ENCODE measurements around the gene FBXO45. TPM values are rescaled to one million over a fixed set of nuclear protein-coding genes. Genes with fewer than 3 reads are reported as not detected.
A peak's percentile ranks its signal among the peaks of the same experiment; 100 is the strongest.

The FBXO45 gene
- total RNA-seq, 1 donor = 14.0 TPM

DNA sequence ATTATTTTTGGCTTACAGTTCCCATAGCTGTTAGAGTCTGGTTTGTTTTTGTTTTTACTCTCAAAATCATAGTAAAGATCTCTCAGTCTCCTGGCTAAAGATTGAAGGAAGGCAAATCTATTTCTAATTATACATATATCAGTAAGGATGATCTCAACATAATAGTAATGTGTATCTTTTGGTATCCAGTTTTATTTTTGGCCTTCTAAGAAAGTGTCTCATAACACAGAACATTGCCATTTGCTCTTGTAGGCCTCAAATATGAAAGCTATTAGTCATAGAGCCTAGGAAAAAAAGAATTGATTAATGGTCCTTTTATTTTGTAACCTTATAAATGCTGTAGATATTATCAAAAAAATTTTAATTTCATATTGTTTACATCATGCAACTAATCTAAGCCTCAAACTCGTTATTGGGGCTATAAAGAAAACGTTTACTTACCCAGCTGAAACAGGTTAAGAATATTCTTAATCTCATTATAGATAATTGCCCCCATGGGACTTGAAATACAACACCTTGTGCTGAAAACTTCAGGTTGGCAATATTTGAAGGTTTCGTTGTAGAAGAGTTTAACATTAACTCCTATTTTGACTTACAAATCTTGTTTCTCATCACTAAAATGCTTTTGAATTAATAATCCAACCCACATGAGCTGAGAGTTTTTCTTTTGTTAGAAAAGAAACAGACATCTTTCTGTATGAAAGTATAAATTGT, 16.7 kb downstream of the FBXO45 start:
- DNase-seq (ENCODE audit: low read depth) = peak; percentile 24
- TF ChIP-seq, protein P1, sequence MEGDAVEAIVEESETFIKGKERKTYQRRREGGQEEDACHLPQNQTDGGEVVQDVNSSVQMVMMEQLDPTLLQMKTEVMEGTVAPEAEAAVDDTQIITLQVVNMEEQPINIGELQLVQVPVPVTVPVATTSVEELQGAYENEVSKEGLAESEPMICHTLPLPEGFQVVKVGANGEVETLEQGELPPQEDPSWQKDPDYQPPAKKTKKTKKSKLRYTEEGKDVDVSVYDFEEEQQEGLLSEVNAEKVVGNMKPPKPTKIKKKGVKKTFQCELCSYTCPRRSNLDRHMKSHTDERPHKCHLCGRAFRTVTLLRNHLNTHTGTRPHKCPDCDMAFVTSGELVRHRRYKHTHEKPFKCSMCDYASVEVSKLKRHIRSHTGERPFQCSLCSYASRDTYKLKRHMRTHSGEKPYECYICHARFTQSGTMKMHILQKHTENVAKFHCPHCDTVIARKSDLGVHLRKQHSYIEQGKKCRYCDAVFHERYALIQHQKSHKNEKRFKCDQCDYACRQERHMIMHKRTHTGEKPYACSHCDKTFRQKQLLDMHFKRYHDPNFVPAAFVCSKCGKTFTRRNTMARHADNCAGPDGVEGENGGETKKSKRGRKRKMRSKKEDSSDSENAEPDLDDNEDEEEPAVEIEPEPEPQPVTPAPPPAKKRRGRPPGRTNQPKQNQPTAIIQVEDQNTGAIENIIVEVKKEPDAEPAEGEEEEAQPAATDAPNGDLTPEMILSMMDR (IDR thresholded peaks at IDR 0.05; ENCODE audit: insufficient read depth, low read length) = no peak
- no peak overlapping the region for H3K4me3 ChIP-seq (ENCODE audit: low read depth, low read length)

DNA sequence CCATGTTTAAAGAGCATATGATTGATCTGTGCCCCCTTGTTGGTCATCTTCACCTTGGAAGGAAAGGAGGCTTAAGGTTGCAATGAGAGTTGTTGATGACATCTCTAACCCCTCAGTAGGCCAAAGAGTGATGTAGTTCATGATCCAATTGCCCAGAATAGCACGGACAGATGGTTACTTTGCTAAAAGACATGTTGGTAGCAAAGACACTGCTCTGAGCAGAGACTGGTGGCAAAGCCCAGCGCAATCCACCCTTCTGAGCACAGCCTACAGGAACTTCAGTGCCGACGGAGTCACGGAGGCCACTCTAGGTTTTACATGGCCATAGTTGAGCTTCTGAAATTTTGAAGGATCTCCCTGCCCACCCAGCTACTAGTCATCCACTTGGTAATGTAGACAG, 21.8 kb downstream of the FBXO45 start:
- TF ChIP-seq, protein P1 (IDR thresholded peaks at IDR 0.05; ENCODE audit: insufficient read depth, low read length) = no peak
- no peak overlapping the region for H3K4me3 ChIP-seq (ENCODE audit: low read depth, low read length)
- DNase-seq (ENCODE audit: low read depth) = no peak

DNA sequence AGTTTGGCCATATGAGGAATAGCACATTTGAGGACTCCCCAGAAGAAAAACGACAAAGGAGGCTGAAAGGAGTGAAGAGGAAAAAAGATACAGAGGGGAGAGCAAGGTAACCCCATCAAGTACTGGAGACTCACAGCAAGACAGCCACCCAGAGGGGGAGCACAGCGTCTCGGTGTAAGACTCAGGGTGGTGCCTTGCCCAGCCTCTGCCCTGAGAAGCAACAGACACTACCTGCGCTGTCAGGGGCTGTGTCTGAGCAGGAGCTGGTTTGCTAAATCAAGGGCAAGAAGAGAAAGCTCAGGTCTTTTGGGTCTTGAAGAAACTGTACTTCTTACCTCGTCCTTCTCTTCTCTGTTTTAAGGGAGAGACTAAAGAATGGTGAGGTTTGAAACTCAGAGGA, 27.9 kb downstream of the FBXO45 start:
- TF ChIP-seq, protein P1 (IDR thresholded peaks at IDR 0.05; ENCODE audit: insufficient read depth, low read length) = no peak
- no peak overlapping the region for H3K4me3 ChIP-seq (ENCODE audit: low read depth, low read length)
- no peak for DNase-seq (ENCODE audit: low read depth)

DNA sequence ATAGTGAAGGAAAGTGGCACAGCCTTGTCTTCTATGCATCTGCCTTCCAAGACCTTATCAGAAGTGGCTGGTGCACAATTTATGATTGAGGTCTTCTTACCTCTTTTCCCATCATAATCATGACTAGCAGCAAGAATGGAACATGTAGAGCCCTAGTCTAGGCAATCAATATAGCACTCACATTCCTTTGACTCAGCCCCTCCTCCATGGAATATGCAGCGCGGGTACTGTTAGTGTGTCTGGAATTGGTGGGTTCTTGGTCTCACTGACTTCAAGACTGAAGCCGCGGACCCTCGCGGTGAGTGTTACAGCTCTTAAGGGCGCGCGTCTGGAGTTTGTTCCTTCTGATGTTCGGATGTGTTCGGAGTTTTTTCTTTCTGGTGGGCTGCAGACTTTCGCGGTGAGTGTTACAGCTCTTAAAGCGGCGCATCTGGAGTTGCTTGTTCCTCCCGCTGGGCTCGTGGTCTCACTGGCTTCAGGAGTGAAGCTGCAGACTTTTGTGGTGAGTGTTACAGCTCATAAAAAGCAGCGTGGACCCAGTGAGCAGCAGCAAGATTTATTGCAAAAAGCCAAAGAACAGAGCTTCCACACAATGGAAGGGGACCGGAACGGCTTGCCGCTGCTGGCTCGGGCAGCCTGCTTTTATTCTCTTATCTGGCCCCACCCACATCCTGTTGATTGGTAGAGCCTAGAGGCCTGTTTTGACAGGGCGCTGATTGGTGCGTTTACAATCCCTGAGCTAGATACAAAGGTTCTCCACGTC, 29.7 kb downstream of the FBXO45 start:
- H3K4me3 ChIP-seq (ENCODE audit: low read depth, low read length) = peak overlapping the region; percentile 44
- DNase-seq (ENCODE audit: low read depth) = peak; percentile 23

GRCh38 chr3:196599734-196600128, 31.3 kb downstream of the FBXO45 start:
- TF ChIP-seq, protein P1 (IDR thresholded peaks at IDR 0.05; ENCODE audit: insufficient read depth, low read length) = no peak
- no peak for DNase-seq (ENCODE audit: low read depth)

DNA sequence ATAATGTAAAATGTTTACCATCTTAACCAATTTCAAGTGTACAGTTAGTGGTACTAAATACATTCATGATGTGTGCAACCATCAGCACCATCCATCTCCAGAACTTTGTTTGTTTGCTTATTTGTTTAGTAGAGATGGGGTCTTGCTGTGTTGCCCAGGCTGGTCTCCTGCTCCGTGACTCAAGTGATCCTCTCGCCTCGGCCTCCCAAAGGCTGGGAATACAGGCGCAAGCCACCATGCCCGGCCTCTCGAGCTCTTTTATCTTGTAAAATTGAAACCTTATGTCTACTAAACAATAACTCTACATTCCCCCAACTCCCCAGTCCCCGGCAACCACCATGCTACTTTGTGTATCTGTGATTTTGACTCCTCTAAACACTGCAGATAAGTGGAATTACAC, 31.9 kb downstream of the FBXO45 start:
- TF ChIP-seq, protein P1 (IDR thresholded peaks at IDR 0.05; ENCODE audit: insufficient read depth, low read length) = no peak
- no peak overlapping the region for H3K4me3 ChIP-seq (ENCODE audit: low read depth, low read length)
- DNase-seq (ENCODE audit: low read depth) = no peak

More at GRCh38 chr3:196599734-196600128, 31.3 kb downstream of the FBXO45 start:
- H3K4me3 ChIP-seq (ENCODE audit: low read depth, low read length) = no peak overlapping the region

- TF ChIP-seq, protein P1 (IDR thresholded peaks at IDR 0.05; ENCODE audit: insufficient read depth, low read length) = no peak
- DNase-seq (ENCODE audit: low read depth) = no peak
- no peak overlapping the region for H3K4me3 ChIP-seq (ENCODE audit: low read depth, low read length)
Observed at GRCh38 chr3:196602673-196603072, 34.2 kb downstream of the FBXO45 start.
